A549 (cell line): Measurements from ENCODE around the gene GPX2. TPM values are rescaled to one million over a fixed set of nuclear protein-coding genes. Genes with fewer than 3 reads are reported as not detected.
A peak's percentile ranks its signal among the peaks of the same experiment; 100 is the strongest.

Experiments used
- ATAC-seq, 2 experiments: fragments of 200-7000 bp in 1 of 2; fragments of >200 bp in 1 of 2; cut with Nextera tagmentation in 1 of 2; cut with Tn5 transposase in 1 of 2; 3 replicates each; pipeline versions ENCODE4 v1.8.0 to v1.9.1; 2018 to 2020; ENCODE audit warnings: mild to moderate bottlenecking in 1 of 2, moderate library complexity in 1 of 2
- CTCF ChIA-PET: fragments of 300-600 bp; sonication (Branson Sonifier 250); formaldehyde crosslinking; extraction: SDS; loops from one replicate; lab custom pipeline; 2021; ENCODE audit warnings: antibody characterized with exemption, inconsistent platforms; lab: Yijun Ruan, JAX
- POLR2A ChIA-PET: fragments of 350-600 bp; formaldehyde crosslinking; extraction: SDS; loops from one replicate; lab custom pipeline; 2021; ENCODE audit warnings: antibody characterized with exemption, inconsistent platforms; lab: Yijun Ruan, JAX
- DNase-seq, 2 experiments: peaks; one replicate each; pipeline versions ENCODE4 v3.0.0 to v3.0.0-alpha.2; 2011 to 2016; ENCODE audit warnings: low read depth in 1 of 2, low spot score in 1 of 2
- FAIRE-seq: peaks from 2 replicates; lab custom pipeline; 2011; peaks lifted over from hg19 to GRCh38; lab: Jason Lieb, UNC
- H3K27ac ChIP-seq, 2 experiments: fragments of >200 bp; sonication (Bioruptor Twin); formaldehyde crosslinking; 3 replicates each; pipeline ENCODE4 v1.5.1; 2016 to 2017
- H3K4me1 ChIP-seq: fragments of >200 bp; sonication (Bioruptor Twin); formaldehyde crosslinking; 3 replicates; pipeline ENCODE4 v1.6.1; 2016
- H3K4me2 ChIP-seq: fragments of >200 bp; sonication (Bioruptor Twin); formaldehyde crosslinking; 3 replicates; pipeline ENCODE4 v1.6.1; 2016
- H3K4me3 ChIP-seq: fragments of >200 bp; sonication (Bioruptor Twin); formaldehyde crosslinking; 3 replicates; pipeline ENCODE4 v1.5.1; 2016
- H3K9me3 ChIP-seq: fragments of >200 bp; sonication (Bioruptor Twin); formaldehyde crosslinking; 3 replicates; pipeline ENCODE4 v1.6.1; 2016
- CBX2 ChIP-seq: fragments of 200-600 bp; sonication (generic); IDR thresholded peaks from 2 replicates; pipeline ENCODE4 v1.6.1; 2016; ENCODE audit warnings: low read depth, mild to moderate bottlenecking, borderline replicate concordance
- CBX8 ChIP-seq: fragments of 200-600 bp; sonication (generic); IDR thresholded peaks from 2 replicates; pipeline ENCODE4 v1.6.1; 2016
- CEBPB ChIP-seq, 2 experiments: fragments of >200 bp in 1 of 2; sonication (Bioruptor Twin) in 1 of 2; formaldehyde crosslinking in 1 of 2; IDR thresholded peaks; 2 replicates each; pipeline ENCODE4 v1.6.1; 2012 to 2016
- EHF ChIP-seq: fragments of 250-450 bp; sonication (Bioruptor Pico); IDR thresholded peaks from 2 replicates; pipeline ENCODE4 v1.5.0; 2020; ENCODE audit warnings: mild to moderate bottlenecking
- ELK1 ChIP-seq: fragments of 150-350 bp; IDR thresholded peaks from 2 replicates; pipeline ENCODE4 v1.6.1; 2014; ENCODE audit warnings: low read depth, mild to moderate bottlenecking, low read length
- FOSL2 ChIP-seq, 2 experiments: fragments of 450-650 bp in 1 of 2; fragments of >200 bp in 1 of 2; sonication (Bioruptor Twin) in 1 of 2; formaldehyde crosslinking; IDR thresholded peaks; 2 replicates each; pipeline versions ENCODE4 v1.5.0 to v1.6.1; 2016 to 2020; ENCODE audit warnings: mild to moderate bottlenecking in 1 of 2, moderate library complexity in 1 of 2
- FOXS1 ChIP-seq: fragments of 250-450 bp; sonication (Bioruptor Pico); IDR thresholded peaks from 2 replicates; pipeline ENCODE4 v1.5.0; 2020; ENCODE audit warnings: mild to moderate bottlenecking, moderate library complexity
- HMGXB4 ChIP-seq: fragments of 250-450 bp; sonication (Bioruptor Pico); IDR thresholded peaks from 2 replicates; pipeline ENCODE4 v1.5.0; 2021; ENCODE audit warnings: mild to moderate bottlenecking, moderate library complexity, borderline replicate concordance
- JUN ChIP-seq, 2 experiments: fragments of >200 bp; sonication (Bioruptor Twin); formaldehyde crosslinking; IDR thresholded peaks; 2 replicates in 1 of 2; 3 replicates in 1 of 2; pipeline ENCODE4 v1.6.1; 2016 to 2017
- JUNB ChIP-seq: fragments of >200 bp; sonication (Bioruptor Twin); formaldehyde crosslinking; IDR thresholded peaks from 2 replicates; pipeline ENCODE4 v1.6.1; 2016
- KDM1A ChIP-seq: fragments of 200-600 bp; sonication (generic); IDR thresholded peaks from 2 replicates; pipeline ENCODE4 v1.6.1; 2016; ENCODE audit warnings: low read depth, mild to moderate bottlenecking
- MAZ ChIP-seq: fragments of 150-350 bp; IDR thresholded peaks from 2 replicates; pipeline ENCODE4 v1.6.1; 2014; ENCODE audit warnings: antibody characterized with exemption, low read depth, low read length, borderline replicate concordance
- NPAS2 ChIP-seq: fragments of 250-450 bp; sonication (Bioruptor Pico); IDR thresholded peaks from 2 replicates; pipeline ENCODE4 v1.8.0; 2022; ENCODE audit warnings: mild to moderate bottlenecking, moderate library complexity, borderline replicate concordance
- NR3C1 ChIP-seq: fragments of >200 bp; sonication (Bioruptor Twin); formaldehyde crosslinking; IDR thresholded peaks from 3 replicates; pipeline ENCODE4 v1.6.1; 2017
- PBX3 ChIP-seq: IDR thresholded peaks from 2 replicates; pipeline ENCODE4 v1.6.1; 2012
- RARB ChIP-seq: fragments of 250-450 bp; sonication (Bioruptor Pico); IDR thresholded peaks from 2 replicates; pipeline ENCODE4 v1.8.0; 2021; ENCODE audit warnings: mild to moderate bottlenecking, moderate library complexity
- RCOR1 ChIP-seq: fragments of 150-350 bp; IDR thresholded peaks from 2 replicates; pipeline ENCODE4 v1.6.1; 2014; ENCODE audit warnings: antibody characterized with exemption, low read length, low read depth
- RFX5 ChIP-seq: fragments of 450-650 bp; IDR thresholded peaks from 2 replicates; pipeline ENCODE4 v1.7.1; 2014; ENCODE audit warnings: antibody characterized with exemption, mild to moderate bottlenecking, moderate library complexity
- SMC3 ChIP-seq: fragments of >200 bp; sonication (Bioruptor Twin); formaldehyde crosslinking; IDR thresholded peaks from 3 replicates; pipeline ENCODE4 v1.6.1; 2018; ENCODE audit warnings: inconsistent platforms
- ZC3H11A ChIP-seq: fragments of 450-650 bp; IDR thresholded peaks from 2 replicates; pipeline ENCODE4 v1.6.1; 2014; ENCODE audit warnings: antibody characterized with exemption, mild to moderate bottlenecking
- ZFP36 ChIP-seq: fragments of 450-650 bp; IDR thresholded peaks from 2 replicates; pipeline ENCODE4 v1.6.1; 2014; ENCODE audit warnings: borderline replicate concordance; ENCODE audit not compliant: partially characterized antibody
- ZNF302 ChIP-seq: fragments of 250-450 bp; sonication (Bioruptor Pico); IDR thresholded peaks from 2 replicates; pipeline ENCODE4 v1.9.0; 2021; ENCODE audit warnings: inconsistent platforms, mild to moderate bottlenecking, moderate library complexity
- ZSCAN20 ChIP-seq: fragments of 250-450 bp; sonication (Bioruptor Pico); IDR thresholded peaks from 2 replicates; pipeline ENCODE4 v1.8.0; 2022; ENCODE audit warnings: mild to moderate bottlenecking, moderate library complexity
- WGBS: methylation state at CpG from one replicate; pipeline ENCODE4 v1.1.6; 2017; ENCODE audit errors: missing lambda C conversion rate; 5-methylcytosine and 5-hydroxymethylcytosine counted together
- polyA plus RNA-seq, 4 experiments: library from polyadenylated mRNA; depleted of rRNA in 3 of 4; stranded (reverse); fragments of >200 nt; fragmentation: RNase III in 1 of 4; extraction: RNeasy Plus Mini Kit Qiagen cat#74134 plus additional on column Dnase treatment in 1 of 4; gene quantifications; 2 replicates in 3 of 4; 3 replicates in 1 of 4; pipeline ENCODE4 v1.2.3, GENCODE V29; 2011 to 2017

Gene GPX2
- polyA plus RNA-seq, 2 of the 4 experiments (the other 2 are of a cell fraction): 382 to 876 TPM

- no peak for TF ChIP-seq CBX2
- no peak for TF ChIP-seq SMC3
- Histone ChIP-seq H3K9me3 (no peaks in the 10 kb centered on the region), H3K4me2 (no peak overlapping the region), H3K4me1 (peaks cover 18% of the 10 kb centered on the region; the same call in 2 of the 3 replicates), H3K27ac (no peak overlapping the region), H3K4me3 (no peak overlapping the region)
- CTCF ChIA-PET: interaction anchor here (0.6 to 2.1 kb wide), 2 partner anchors 20 to 32 kb away, joined by 3 to 7 read pairs; partner anchors contain the start of gene FNTB
- ATAC-seq: no peak
- POLR2A ChIA-PET: interaction anchor here (0.6 kb wide), 1 partner anchor 11 kb away, joined by 4 read pairs; no protein-coding TSS in a partner anchor
- no peak for DNase-seq
- no peak for FAIRE-seq
- 93% methylated on average over 2 of the region's 2 CpGs for WGBS
These were observed 24.4 kb upstream of the GPX2 start for GRCh38 chr14:64966976-64967375.

- DNase-seq: no peak
- Histone ChIP-seq H3K9me3 (no peaks in the 10 kb centered on the region), H3K4me2 (no peak overlapping the region), H3K4me3 (no peak overlapping the region), H3K27ac (no peak overlapping the region), H3K4me1 (peaks cover 8% of the 10 kb centered on the region; the same call in 2 of the 3 replicates)
- WGBS: 90% methylated on average over 15 of the region's 15 CpGs
- CTCF ChIA-PET: interaction anchor here (0.7 to 2.1 kb wide), 2 partner anchors 8 to 21 kb away, joined by 3 to 7 read pairs; partner anchors contain the start of gene FNTB
- TF ChIP-seq CBX8: no peak
- TF ChIP-seq CBX2: no peak
- TF ChIP-seq EHF (CRISPR knock-in tag): no peak
- no peak for TF ChIP-seq HMGXB4 (CRISPR knock-in tag)
- TF ChIP-seq KDM1A: no peak
- no peak for TF ChIP-seq FOSL2 (IDR thresholded peaks at IDR 0.05)
- no peak for TF ChIP-seq FOSL2 (CRISPR knock-in tag; IDR thresholded peaks at IDR 0.05)
- TF ChIP-seq RCOR1: no peak
- no peak for TF ChIP-seq RFX5
- TF ChIP-seq JUN (IDR thresholded peaks at IDR 0.05): no peak
- TF ChIP-seq FOXS1 (CRISPR knock-in tag): no peak
- no peak for TF ChIP-seq ZC3H11A
- TF ChIP-seq NR3C1: no peak
- TF ChIP-seq CEBPB (IDR thresholded peaks at IDR 0.05): no peak
- no peak for TF ChIP-seq NPAS2 (CRISPR knock-in tag)
- no peak for FAIRE-seq
- ATAC-seq: no peak
- POLR2A ChIA-PET: no interaction called here
These were observed 22.9 kb upstream of the GPX2 start for GRCh38 chr14:64965356-64966000.

GRCh38 chr14:64963611-64964010 is 21.1 kb upstream of the GPX2 start:
- Histone ChIP-seq H3K27ac (no peak overlapping the region), H3K4me2 (no peak overlapping the region)
- FAIRE-seq (no peak), DNase-seq (no peak)
- CTCF ChIA-PET: interaction anchor here (0.7 kb wide), 1 partner anchor 14 kb away, joined by 4 read pairs; no protein-coding TSS in a partner anchor
- TF ChIP-seq ZSCAN20 (CRISPR knock-in tag) (no peak), JUNB (no peak), PBX3 (no peak), MAZ (no peak), RFX5 (no peak), ZNF302 (CRISPR knock-in tag) (no peak), ELK1 (no peak), RARB (no peak), ZFP36 (no peak), CEBPB (IDR thresholded peaks at IDR 0.05) (no peak)
- TF ChIP-seq, all 56 proteins: peak for 0
- Histone ChIP-seq H3K4me3 (no peak overlapping the region), H3K4me1 (0 out of 3 replicates have a peak, but pooled peaks cover 2% of the 10 kb centered on the region), H3K9me3 (no peaks in the 10 kb centered on the region)
- POLR2A ChIA-PET: no interaction called here
- peak in 1 of 2 experiments; percentile 54; a peak in 3 of 6 replicates for ATAC-seq
- WGBS: 85% methylated on average over 1 of the region's 1 CpG
